ENCODE measurements around the gene COL4A1. TPM values are rescaled to one million over a fixed set of nuclear protein-coding genes. Genes with fewer than 3 reads are reported as not detected.

COL4A1 gene
- polyA plus RNA-seq, 1 donor (not counting 4 experiments of a cell fraction or from before 2014, with no cell fraction given): 22.3 TPM

DNA sequence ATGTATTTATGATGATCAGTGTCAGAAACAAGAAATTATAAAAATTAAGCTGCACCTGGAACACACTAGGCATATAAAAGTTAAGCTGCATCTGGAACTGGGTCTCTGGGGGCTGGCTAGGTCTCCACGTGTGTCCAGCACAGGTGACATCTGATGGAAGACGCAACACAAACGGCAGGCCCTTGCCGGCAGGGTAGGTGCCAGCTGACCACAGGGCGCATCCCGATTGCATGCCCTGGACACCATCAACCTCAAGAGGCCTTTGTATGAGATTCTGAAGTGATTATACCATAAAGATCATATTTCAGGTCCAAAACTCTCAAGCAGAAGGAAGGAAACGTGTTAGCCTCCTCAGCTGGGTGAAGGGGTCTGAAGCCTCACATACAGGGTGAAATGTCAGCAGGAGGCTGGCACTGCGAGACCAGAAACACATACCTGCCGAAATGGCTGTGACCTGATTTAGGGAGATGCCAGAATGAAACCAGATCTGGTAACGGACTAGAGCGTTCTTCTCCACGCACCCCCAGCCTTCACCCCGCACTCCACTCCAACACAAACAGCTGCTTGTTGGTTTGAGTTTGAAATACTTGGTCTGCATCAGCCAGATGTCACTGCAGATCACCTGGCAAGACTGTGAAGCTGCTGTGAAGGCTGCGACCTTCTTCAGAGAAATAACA is 37.3 kb downstream of the COL4A1 start:
- no peaks in the 10 kb centered on the region for H3K36me3 ChIP-seq (ENCODE audit: control insufficient read depth in 2 of 2, extremely low read depth in 1 of 2, insufficient read depth in 2 of 2, low read length in 2 of 2)
- no peak for DNase-seq (ENCODE audit: low read depth, low spot score)
- H3K9me1 ChIP-seq (ENCODE audit: control insufficient read depth, extremely low read depth, insufficient read depth, low read length): no peaks in the 10 kb centered on the region
- H3K9me3 ChIP-seq (ENCODE audit: control insufficient read depth, low read depth, low read length): no peaks in the 10 kb centered on the region
- H3K27ac ChIP-seq (ENCODE audit: control insufficient read depth, insufficient read depth, low read length): no peak overlapping the region
- H3K9ac ChIP-seq (ENCODE audit: control insufficient read depth, extremely low read depth, insufficient read depth, low read length): no peak overlapping the region
- H3K27me3 ChIP-seq (ENCODE audit: control insufficient read depth, extremely low read depth, insufficient read depth, low read length): no peaks in the 10 kb centered on the region
- no peak for FAIRE-seq
- H2AFZ ChIP-seq (ENCODE audit: control insufficient read depth, low read length): no peak overlapping the region
- dilution Hi-C loops (cut with MboI; ENCODE audit: extremely low pct_ligation_motif_present, low sequenced_read_pairs): no loop called here
- no peak overlapping the region for H3K4me2 ChIP-seq (ENCODE audit: control insufficient read depth, extremely low read depth, insufficient read depth, low read depth, low read length)
- peaks cover 22% of the 10 kb centered on the region for H3K4me1 ChIP-seq (ENCODE audit: control insufficient read depth, extremely low read depth, insufficient read depth, low read length)
- H3K79me2 ChIP-seq (ENCODE audit: control insufficient read depth, insufficient read depth, low read length): peaks cover 23% of the 10 kb centered on the region
- no peak overlapping the region for H3K4me3 ChIP-seq (ENCODE audit: control insufficient read depth in 2 of 3, extremely low read depth in 1 of 3, insufficient read depth in 2 of 3, low read depth in 1 of 3, low read length in 3 of 3)
- H4K20me1 ChIP-seq (ENCODE audit: control insufficient read depth, extremely low read depth, insufficient read depth, low read length): no peaks in the 10 kb centered on the region
- TF ChIP-seq EZH2 (IDR thresholded peaks at IDR 0.05; ENCODE audit: low read length): no peak
- TF ChIP-seq, protein P1, sequence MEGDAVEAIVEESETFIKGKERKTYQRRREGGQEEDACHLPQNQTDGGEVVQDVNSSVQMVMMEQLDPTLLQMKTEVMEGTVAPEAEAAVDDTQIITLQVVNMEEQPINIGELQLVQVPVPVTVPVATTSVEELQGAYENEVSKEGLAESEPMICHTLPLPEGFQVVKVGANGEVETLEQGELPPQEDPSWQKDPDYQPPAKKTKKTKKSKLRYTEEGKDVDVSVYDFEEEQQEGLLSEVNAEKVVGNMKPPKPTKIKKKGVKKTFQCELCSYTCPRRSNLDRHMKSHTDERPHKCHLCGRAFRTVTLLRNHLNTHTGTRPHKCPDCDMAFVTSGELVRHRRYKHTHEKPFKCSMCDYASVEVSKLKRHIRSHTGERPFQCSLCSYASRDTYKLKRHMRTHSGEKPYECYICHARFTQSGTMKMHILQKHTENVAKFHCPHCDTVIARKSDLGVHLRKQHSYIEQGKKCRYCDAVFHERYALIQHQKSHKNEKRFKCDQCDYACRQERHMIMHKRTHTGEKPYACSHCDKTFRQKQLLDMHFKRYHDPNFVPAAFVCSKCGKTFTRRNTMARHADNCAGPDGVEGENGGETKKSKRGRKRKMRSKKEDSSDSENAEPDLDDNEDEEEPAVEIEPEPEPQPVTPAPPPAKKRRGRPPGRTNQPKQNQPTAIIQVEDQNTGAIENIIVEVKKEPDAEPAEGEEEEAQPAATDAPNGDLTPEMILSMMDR (optimal IDR thresholded peaks at IDR 0.05 in 1 of 3, IDR thresholded peaks at IDR 0.05 in 1 of 3, conservative IDR thresholded peaks at IDR 0.05 in 1 of 3; ENCODE audit: extremely low read depth in 1 of 3, insufficient read depth in 2 of 3, low read length in 3 of 3): no peak

DNA sequence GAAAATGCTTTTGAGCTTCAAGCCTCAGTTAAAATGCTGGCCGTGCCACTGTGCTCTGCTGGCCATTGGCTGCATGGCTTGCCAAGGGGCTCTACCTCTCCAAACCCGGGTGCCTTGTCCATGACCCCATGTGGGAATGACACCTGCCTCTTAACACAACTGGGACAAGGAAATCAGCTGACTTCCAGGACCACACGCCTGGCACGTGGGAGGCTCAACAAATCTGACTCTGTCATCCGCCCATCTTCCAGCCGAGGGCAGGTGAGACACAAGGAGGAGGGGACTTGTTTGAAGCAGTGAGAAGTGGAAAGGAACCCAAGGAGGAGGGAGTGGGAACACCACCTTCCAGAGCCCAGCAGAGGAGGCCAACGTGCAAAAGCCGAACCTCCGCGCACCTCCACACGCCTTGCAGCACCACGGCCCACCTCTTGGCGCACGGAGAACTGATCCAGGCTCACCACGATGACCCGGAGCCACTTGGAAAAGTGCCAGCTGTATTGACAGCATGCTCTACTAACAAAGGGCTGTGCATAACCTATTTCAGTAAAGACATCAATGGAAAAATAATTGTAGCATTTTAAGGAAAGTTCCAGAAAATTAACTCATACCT is 38.3 kb downstream of the COL4A1 start:
- Histone ChIP-seq H3K27ac (ENCODE audit: control insufficient read depth, insufficient read depth, low read length) (no peak overlapping the region), H3K9me3 (ENCODE audit: control insufficient read depth, low read depth, low read length) (no peaks in the 10 kb centered on the region), H3K36me3 (ENCODE audit: control insufficient read depth in 2 of 2, extremely low read depth in 1 of 2, insufficient read depth in 2 of 2, low read length in 2 of 2) (no peaks in the 10 kb centered on the region), H3K4me3 (ENCODE audit: control insufficient read depth in 2 of 3, extremely low read depth in 1 of 3, insufficient read depth in 2 of 3, low read depth in 1 of 3, low read length in 3 of 3) (no peak overlapping the region), H3K9ac (ENCODE audit: control insufficient read depth, extremely low read depth, insufficient read depth, low read length) (no peak overlapping the region), H3K27me3 (ENCODE audit: control insufficient read depth, extremely low read depth, insufficient read depth, low read length) (no peaks in the 10 kb centered on the region), H4K20me1 (ENCODE audit: control insufficient read depth, extremely low read depth, insufficient read depth, low read length) (no peaks in the 10 kb centered on the region), H3K4me2 (ENCODE audit: control insufficient read depth, extremely low read depth, insufficient read depth, low read depth, low read length) (no peak overlapping the region), H3K79me2 (ENCODE audit: control insufficient read depth, insufficient read depth, low read length) (peaks cover 19% of the 10 kb centered on the region), H2AFZ (ENCODE audit: control insufficient read depth, low read length) (no peak overlapping the region), H3K4me1 (ENCODE audit: control insufficient read depth, extremely low read depth, insufficient read depth, low read length) (peaks cover 30% of the 10 kb centered on the region), H3K9me1 (ENCODE audit: control insufficient read depth, extremely low read depth, insufficient read depth, low read length) (no peaks in the 10 kb centered on the region)
- dilution Hi-C loops (cut with MboI; ENCODE audit: extremely low pct_ligation_motif_present, low sequenced_read_pairs): no loop called here
- TF ChIP-seq EZH2 (IDR thresholded peaks at IDR 0.05; ENCODE audit: low read length): no peak
- TF ChIP-seq, protein P1 (optimal IDR thresholded peaks at IDR 0.05 in 1 of 3, IDR thresholded peaks at IDR 0.05 in 1 of 3, conservative IDR thresholded peaks at IDR 0.05 in 1 of 3; ENCODE audit: extremely low read depth in 1 of 3, insufficient read depth in 2 of 3, low read length in 3 of 3): no peak
- FAIRE-seq (no peak), DNase-seq (ENCODE audit: low read depth, low spot score) (no peak)

Measured in keratinocyte (primary cell).